Esophagus muscularis mucosa (tissue), 4 donors: ENCODE data around the gene TANGO2. TPM values are rescaled to one million over a fixed set of nuclear protein-coding genes. Genes with fewer than 3 reads are reported as not detected.
A peak's percentile ranks its signal among the peaks of the same experiment; 100 is the strongest.

Source experiments
- DNase-seq: peaks from one replicate; pipeline ENCODE4 v3.0.0-alpha.2; 2017; ENCODE audit errors: extremely low spot score
- H3K27ac ChIP-seq, 4 donors: fragments of 200-600 bp; sonication (generic); replicated peaks in 1 of 4; 1 replicate in 3 of 4; 2 replicates in 1 of 4; pipeline ENCODE4 v1.5.1; 2016 to 2019; ENCODE audit warnings: mild to moderate bottlenecking in 1 of 4
- H3K27me3 ChIP-seq, 4 donors: fragments of 200-600 bp; sonication (generic); one replicate each; pipeline versions ENCODE4 v1.5.1 to v1.6.0; 2016 to 2019
- H3K36me3 ChIP-seq, 4 donors: fragments of 200-600 bp; sonication (generic); one replicate each; pipeline ENCODE4 v1.5.1; 2016 to 2019
- H3K4me1 ChIP-seq, 4 donors: fragments of 200-600 bp; sonication (generic); one replicate each; pipeline ENCODE4 v1.5.1; 2016 to 2019
- H3K4me3 ChIP-seq, 4 donors: fragments of 200-600 bp; sonication (generic); 1 replicate in 2 of 4; 2 replicates in 2 of 4; pipeline ENCODE4 v1.5.1; 2016 to 2019; ENCODE audit warnings: mild to moderate bottlenecking in 4 of 4, moderate library complexity in 1 of 4
- H3K9me3 ChIP-seq, 4 donors: fragments of 200-600 bp; sonication (generic); 1 replicate in 3 of 4; 2 replicates in 1 of 4; pipeline ENCODE4 v1.5.1; 2016 to 2019
- CTCF ChIP-seq, 3 experiments: fragments of 200-600 bp in 2 of 3; fragments of 450-650 bp in 1 of 3; sonication (generic) in 2 of 3; IDR thresholded peaks; one replicate each; pipeline ENCODE4 v1.5.1; 2017 to 2019; ENCODE audit warnings: antibody characterized with exemption in 3 of 3, mild to moderate bottlenecking in 2 of 3, moderate library complexity in 1 of 3
- EP300 ChIP-seq: sonication (generic); formaldehyde crosslinking; IDR thresholded peaks from one replicate; pipeline ENCODE4 v1.6.1; 2017; ENCODE audit warnings: antibody characterized with exemption
- POLR2A ChIP-seq: fragments of 450-650 bp; IDR thresholded peaks from one replicate; pipeline ENCODE4 v1.6.1; 2017; ENCODE audit warnings: antibody characterized with exemption, moderate library complexity, mild to moderate bottlenecking, low read depth
- POLR2AphosphoS5 ChIP-seq, 2 donors: sonication (generic); formaldehyde crosslinking; IDR thresholded peaks; one replicate each; pipeline ENCODE4 v1.6.1; 2017; ENCODE audit warnings: antibody characterized with exemption in 2 of 2
- whole genome bisulfite sequencing: methylation state at CpG from one replicate; pipeline ENCODE4 v1.1.5; 2018; 5-methylcytosine and 5-hydroxymethylcytosine counted together
- intact Hi-C: fragments of 100-400 bp; cut with DNase I; formaldehyde crosslinking; loops from one replicate; pipeline ENCODE4 v1.15.1; 2023
- total RNA-seq, 4 donors: library from RNA; depleted of rRNA; stranded (reverse); fragments of >200 nt; gene quantifications; one replicate each; pipeline versions ENCODE4 v1.1.0 to v1.2.1, GENCODE V29; 2016

Gene TANGO2
- total RNA-seq, 4 donors from 2014 or later, result 37.1 to 44.4 (median 42.3) TPM

GRCh38 chr22:19992481-19992911, 28.4 kb upstream of the TANGO2 start:
- TF ChIP-seq EP300 (no peak), POLR2AphosphoS5 (IDR thresholded peaks at IDR 0.05) (no peak), POLR2A (no peak), CTCF (IDR thresholded peaks at IDR 0.05) (no peak)
- Histone ChIP-seq H3K4me1 (peaks cover 32 to 72% (median 65%) of the 10 kb centered on the region in 4 donors), H3K27me3 (no peaks in the 10 kb centered on the region), H3K9me3 (no peaks in the 10 kb centered on the region), H3K36me3 (no peaks in the 10 kb centered on the region), H3K4me3 (no peak overlapping the region), H3K27ac (peak overlapping the region; percentile 46 to 81 (median 56))
- no peak for DNase-seq
- WGBS, result 94% methylated on average over 6 of the region's 7 CpGs
- intact Hi-C loops, result no loop called here

GRCh38 chr22:19992921-19993355, 28.0 kb upstream of the TANGO2 start:
- H3K27ac ChIP-seq, result peak overlapping the region; percentile 46 to 81 (median 56)
- TF ChIP-seq POLR2AphosphoS5 (IDR thresholded peaks at IDR 0.05), result no peak
- TF ChIP-seq POLR2A, result no peak
- no peak for TF ChIP-seq EP300
- TF ChIP-seq CTCF (IDR thresholded peaks at IDR 0.05), result no peak
- H3K9me3 ChIP-seq, result no peaks in the 10 kb centered on the region
- H3K36me3 ChIP-seq, result no peaks in the 10 kb centered on the region
- intact Hi-C loops, result no loop called here
- no peak overlapping the region for H3K4me3 ChIP-seq
- no peaks in the 10 kb centered on the region for H3K27me3 ChIP-seq
- no peak for DNase-seq
- WGBS, result 60% methylated on average over 2 of the region's 6 CpGs
- peaks cover 32 to 75% (median 67%) of the 10 kb centered on the region in 4 donors for H3K4me1 ChIP-seq

GRCh38 chr22:19993926-19994325, 27.0 kb upstream of the TANGO2 start:
- H3K27ac ChIP-seq, result peak overlapping the region; percentile 46 to 81 (median 56)
- no peak overlapping the region for H3K4me3 ChIP-seq
- no peak for TF ChIP-seq CTCF (IDR thresholded peaks at IDR 0.05)
- TF ChIP-seq EP300, result no peak
- no peak for TF ChIP-seq POLR2A
- TF ChIP-seq POLR2AphosphoS5 (IDR thresholded peaks at IDR 0.05), result no peak
- no peaks in the 10 kb centered on the region for H3K27me3 ChIP-seq
- no peak for DNase-seq
- WGBS, result 93% methylated on average over 7 of the region's 7 CpGs
- intact Hi-C loops, result no loop called here
- peaks cover 39 to 85% (median 77%) of the 10 kb centered on the region in 4 donors for H3K4me1 ChIP-seq
- H3K36me3 ChIP-seq, result no peaks in the 10 kb centered on the region
- no peaks in the 10 kb centered on the region for H3K9me3 ChIP-seq

- H3K4me3 ChIP-seq, result no peak overlapping the region
- H3K36me3 ChIP-seq, result no peaks in the 10 kb centered on the region
- DNase-seq, result no peak
- 81% methylated on average over 10 of the region's 12 CpGs for WGBS
- TF ChIP-seq EP300 (no peak), POLR2A (no peak), CTCF (IDR thresholded peaks at IDR 0.05) (no peak), POLR2AphosphoS5 (IDR thresholded peaks at IDR 0.05) (no peak)
- H3K27ac ChIP-seq, result peak overlapping the region; percentile 72 to 82 (median 82)
- no peaks in the 10 kb centered on the region for H3K9me3 ChIP-seq
- H3K4me1 ChIP-seq, result peaks cover 46 to 95% (median 88%) of the 10 kb centered on the region in 4 donors
- intact Hi-C loops, result no loop called here
- H3K27me3 ChIP-seq, result no peaks in the 10 kb centered on the region
These were observed 25.9 kb upstream of the TANGO2 start for GRCh38 chr22:19994851-19995610.
